ENCODE measurements around the gene KRT12.

The KRT12 gene

GRCh38 chr17:40866838-40867237 is at the start of gene KRT12:
Gene KRT12, minus strand, starts transcription at chr17:40867223. Its CDS starts 37 bp downstream, at chr17:40867186.
- no peak for DNase-seq

- DNase-seq: no peak
Observed at GRCh38 chr17:40916366-40916765, 49.3 kb upstream of the KRT12 start.

DNA sequence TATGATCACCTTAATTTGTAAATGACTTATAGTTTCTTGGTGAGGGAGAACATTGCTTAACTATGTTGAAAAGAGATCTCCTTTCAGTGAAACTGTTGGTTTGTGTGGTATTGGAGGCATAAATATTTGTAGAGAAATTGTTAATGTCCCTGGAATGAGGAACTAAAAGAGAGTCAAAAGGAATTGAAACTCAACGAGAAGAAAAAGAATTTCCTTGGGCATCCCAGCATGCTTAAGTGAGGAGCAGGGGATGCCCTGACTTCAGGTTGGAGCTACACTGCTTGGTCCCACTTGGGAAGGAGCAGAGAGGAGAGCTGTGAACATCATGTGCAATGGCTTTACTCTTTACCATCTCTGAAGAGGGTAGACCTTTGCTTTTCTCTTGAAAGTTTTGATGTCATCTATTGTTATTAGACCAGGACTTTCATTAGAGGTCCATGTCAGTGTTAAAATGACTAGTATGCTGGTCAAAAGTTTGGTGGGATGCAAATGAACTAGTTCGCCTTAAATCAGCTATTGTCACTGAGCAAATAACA is 48.8 kb upstream of the KRT12 start:
- DNase-seq: no peak

DNA sequence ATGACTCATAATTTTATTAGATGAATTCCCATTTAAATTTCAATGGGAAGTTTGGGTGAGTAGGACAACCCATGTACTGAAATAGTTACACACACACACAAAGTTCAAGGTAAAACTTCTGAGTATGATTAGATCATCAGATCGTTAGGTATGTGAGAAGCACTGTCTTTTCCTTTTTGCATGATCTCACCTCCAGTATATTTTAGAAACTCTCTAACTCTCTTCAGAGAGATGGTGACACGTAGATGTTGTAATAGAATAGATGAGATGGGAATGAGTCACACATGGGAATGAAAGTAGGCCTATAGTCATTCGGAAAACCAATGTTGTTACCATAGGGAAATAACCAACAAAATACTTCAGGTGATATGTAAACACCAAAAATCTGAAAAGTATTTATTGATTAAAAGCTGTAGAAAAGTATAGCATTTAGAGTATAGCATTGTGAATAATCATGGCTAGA is 48.2 kb upstream of the KRT12 start:
- DNase-seq: no peak

- DNase-seq: no peak
Observed at GRCh38 chr17:40914075-40914855, 47.2 kb upstream of the KRT12 start.

DNA sequence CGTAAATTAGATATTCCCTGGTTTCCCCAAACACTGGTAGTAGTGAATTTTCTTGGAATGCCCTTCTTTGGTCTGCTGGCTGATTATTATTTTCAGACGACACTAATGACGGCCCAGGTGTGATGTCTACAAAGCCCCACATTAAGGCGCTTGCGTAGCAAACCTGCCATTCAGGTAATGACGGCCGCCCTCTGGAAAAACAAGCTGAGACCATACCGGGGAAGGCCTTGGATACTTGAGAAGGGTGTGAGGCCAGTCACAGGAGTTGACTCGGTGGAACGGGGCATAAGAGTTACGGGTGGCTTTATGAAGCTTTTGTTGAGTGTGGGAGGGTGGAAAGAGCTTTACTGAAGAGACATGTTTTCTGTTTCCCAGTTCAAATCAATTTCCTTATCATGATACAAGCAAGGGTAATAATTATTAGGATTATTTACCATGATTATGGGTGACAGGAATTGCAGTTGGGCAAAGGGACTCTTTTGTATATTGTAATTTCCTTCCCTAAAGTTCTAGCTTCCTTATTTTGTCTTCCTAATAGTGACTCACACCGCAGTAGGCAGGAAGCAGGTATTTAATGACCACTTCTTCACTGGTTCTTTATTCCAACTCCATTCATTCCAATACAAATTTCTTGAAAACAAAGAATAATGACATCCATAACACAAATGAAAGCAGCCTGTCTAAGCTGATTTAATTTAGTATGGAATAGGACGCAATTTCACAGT is 45.6 kb upstream of the KRT12 start:
- no peak for DNase-seq

DNA sequence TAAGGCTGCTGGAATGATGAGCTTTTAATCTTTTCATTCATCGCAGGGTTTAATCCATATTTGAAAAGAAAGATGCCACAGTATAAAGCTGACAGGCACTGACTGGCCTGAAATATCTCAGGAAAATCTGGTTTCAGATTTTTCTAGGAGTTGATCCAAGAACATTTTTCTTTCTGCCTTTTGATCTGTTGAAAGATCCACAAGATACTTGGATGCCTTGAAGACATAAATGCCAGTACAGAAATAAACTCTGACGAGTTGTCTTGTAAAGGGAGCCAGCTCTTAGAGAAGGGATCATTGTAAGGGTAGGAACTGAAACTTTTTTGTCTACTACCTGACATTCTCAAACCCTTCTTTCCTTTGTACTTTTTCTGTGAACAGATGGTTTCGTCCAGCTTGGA is 43.4 kb upstream of the KRT12 start:
- no peak for DNase-seq

GRCh38 chr17:40909755-40910154 is 42.7 kb upstream of the KRT12 start:
- DNase-seq: no peak

GRCh38 chr17:40909351-40909750 is 42.3 kb upstream of the KRT12 start:
- DNase-seq: peak; percentile 88

DNA sequence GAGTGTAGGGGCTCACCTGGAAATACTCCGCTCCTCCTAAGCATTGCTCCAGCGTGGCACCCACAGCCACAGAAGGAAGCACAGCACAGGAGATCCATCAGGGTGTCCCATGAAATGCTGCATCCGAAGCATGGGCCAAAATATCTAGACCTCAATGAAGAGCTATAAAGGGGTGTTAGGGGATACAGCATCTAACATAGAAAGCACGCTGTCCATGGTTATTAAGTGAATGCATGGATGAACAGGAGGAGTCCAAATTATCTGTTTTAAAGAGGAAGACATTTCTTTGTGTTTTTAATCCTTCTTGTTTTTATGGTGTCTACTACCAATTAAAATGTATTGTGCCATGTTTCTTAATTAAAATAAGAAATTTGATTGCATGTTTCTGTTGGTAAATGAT is 39.6 kb upstream of the KRT12 start:
- no peak for DNase-seq

- DNase-seq: no peak
Observed at GRCh38 chr17:40905370-40905769, 38.3 kb upstream of the KRT12 start.

- peak; percentile 16 for DNase-seq
Observed at GRCh38 chr17:40903129-40903847, 36.3 kb upstream of the KRT12 start.

DNA sequence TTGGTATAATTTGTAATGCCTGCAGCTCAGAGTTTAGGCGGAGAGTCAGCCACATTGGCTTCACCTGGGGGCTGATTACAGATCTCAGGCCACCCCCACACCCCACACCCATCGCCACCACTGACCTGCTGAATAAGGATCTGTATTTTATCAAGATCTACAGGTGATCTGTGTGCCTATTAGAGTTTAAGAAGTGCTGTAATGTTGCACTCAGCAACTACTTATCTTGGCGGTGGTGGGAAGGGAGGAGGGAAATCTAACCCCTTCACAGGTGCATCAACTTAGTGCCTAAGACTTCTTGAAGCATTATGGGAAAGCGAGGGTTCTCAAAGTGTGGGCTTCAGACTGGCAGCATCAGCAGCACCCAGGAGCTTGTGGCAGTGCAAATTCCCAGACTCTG is 35.5 kb upstream of the KRT12 start:
- no peak for DNase-seq

GRCh38 chr17:40901981-40902474 is 35.0 kb upstream of the KRT12 start:
- no peak for DNase-seq

DNA sequence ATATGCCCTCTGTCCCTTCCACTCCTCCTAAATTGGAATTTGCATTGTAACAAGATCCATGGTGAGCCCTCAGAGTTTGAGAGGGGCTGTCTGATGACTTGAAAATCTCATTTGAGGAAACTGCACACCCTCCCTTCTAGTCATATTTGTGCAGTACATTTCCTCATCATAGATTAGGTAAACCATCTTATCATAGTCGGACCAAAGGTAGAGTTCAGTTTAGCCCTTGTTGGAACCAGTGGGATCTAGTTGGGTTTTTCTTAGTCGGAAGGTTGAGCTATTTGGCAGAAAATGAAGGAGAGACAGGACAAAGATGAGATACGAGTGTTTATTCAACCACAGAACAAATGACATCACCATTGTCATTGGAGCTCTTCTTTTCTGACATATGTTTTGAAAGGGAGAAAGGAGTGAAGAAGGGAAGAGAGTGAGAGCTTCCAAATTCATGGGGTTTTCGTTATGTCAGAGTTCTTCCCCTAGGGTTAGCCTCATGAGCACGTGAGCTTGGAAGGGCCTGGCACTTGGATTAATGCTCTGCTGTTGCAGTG is 33.9 kb upstream of the KRT12 start:
- DNase-seq: no peak

GRCh38 chr17:40896916-40897455 is 30.0 kb upstream of the KRT12 start:
- no peak for DNase-seq

DNA sequence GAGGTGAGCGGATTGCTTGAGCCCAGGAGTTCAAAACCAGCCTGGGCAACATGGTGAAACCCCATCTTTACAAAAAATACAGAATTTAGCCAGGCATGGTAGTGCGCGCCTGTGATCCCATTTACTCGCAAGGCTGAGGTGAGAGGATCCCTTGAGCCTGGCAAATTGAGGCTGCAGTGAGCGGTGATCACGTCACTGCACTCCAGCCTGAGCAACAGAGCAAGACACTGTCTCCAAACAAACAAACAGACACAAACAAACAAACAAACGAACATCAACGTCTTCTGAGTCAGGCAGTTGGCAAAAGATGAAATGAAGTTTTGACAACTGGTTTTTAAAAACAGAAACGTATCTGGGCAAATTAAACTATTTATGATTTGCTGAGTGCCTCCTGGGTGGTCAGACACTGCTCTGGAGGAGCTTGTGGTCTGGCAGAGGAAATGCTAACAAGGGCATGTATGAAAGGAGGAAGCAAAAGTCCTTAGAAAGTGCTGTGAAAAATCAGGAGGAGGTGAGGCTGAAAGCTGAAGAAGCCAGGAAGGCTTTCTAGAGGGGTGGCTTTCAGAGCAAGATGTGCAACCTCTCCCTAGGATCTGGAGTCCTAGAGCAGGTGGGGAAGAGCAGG is 28.2 kb upstream of the KRT12 start:
- DNase-seq: peak; percentile 13

GRCh38 chr17:40888196-40888720 is 21.2 kb upstream of the KRT12 start:
- DNase-seq: no peak

DNA sequence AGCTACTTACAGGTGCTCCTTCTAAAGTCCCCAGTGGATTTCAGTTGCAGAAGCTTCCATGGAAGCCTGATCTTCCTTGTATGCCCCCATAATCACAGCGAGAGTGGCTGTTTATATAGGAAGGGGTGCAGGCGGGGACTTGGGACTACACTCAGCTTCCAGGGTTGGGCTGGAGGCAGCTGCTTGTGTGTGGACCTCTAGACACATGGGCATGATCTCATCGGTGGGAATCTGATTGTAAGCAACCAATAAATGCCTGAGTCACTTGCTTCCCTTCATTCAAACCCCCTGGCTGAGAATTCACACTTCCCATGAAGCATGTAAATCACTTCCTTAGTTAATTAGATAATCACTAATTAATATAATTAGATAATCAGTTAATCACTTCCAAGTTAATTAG is 19.1 kb upstream of the KRT12 start:
- DNase-seq: no peak

GRCh38 chr17:40884708-40885512 is 17.9 kb upstream of the KRT12 start, which contains the start of gene KRT20:
Gene KRT20, minus strand, starts transcription at chr17:40885242. Its CDS starts 57 bp downstream, at chr17:40885185.
- peak; percentile 33 for DNase-seq
